SK-N-SH treated with all-trans-retinoic acid at 6 μM for 48 hours (cell line): ENCODE data around the gene ALX4.

Experiments used
- ATAC-seq: fragments of 200-7000 bp; cut with Tn5 transposase; 3 replicates; pipeline ENCODE4 v1.9.1; 2020; ENCODE audit warnings: mild to moderate bottlenecking, moderate library complexity
- ARNTL ChIP-seq: fragments of 450-650 bp; formaldehyde crosslinking; IDR thresholded peaks from 2 replicates; pipeline ENCODE4 v1.5.0; 2020; ENCODE audit warnings: low read depth, mild to moderate bottlenecking, moderate library complexity, borderline replicate concordance
- BACH2 ChIP-seq: fragments of 250-450 bp; sonication (Bioruptor Pico); IDR thresholded peaks from 2 replicates; pipeline ENCODE4 v1.9.0; 2021; ENCODE audit warnings: mild to moderate bottlenecking, borderline replicate concordance
- CSDC2 ChIP-seq: fragments of 250-450 bp; sonication (Bioruptor Pico); IDR thresholded peaks from 2 replicates; pipeline ENCODE4 v1.5.0; 2020; ENCODE audit warnings: mild to moderate bottlenecking, moderate library complexity
- ESRRG ChIP-seq: fragments of 250-450 bp; sonication (Bioruptor Pico); IDR thresholded peaks from 2 replicates; pipeline ENCODE4 v1.6.1; 2021; ENCODE audit warnings: mild to moderate bottlenecking
- GLIS3 ChIP-seq: fragments of 250-450 bp; sonication (Bioruptor Pico); IDR thresholded peaks from 2 replicates; pipeline ENCODE4 v1.5.0; 2020; ENCODE audit warnings: mild to moderate bottlenecking, moderate library complexity
- ISL1 ChIP-seq: fragments of 250-450 bp; sonication (Bioruptor Pico); IDR thresholded peaks from 2 replicates; pipeline ENCODE4 v2.1.2; 2022; ENCODE audit warnings: mild to moderate bottlenecking, moderate library complexity
- OSR1 ChIP-seq: fragments of 250-450 bp; sonication (Bioruptor Pico); IDR thresholded peaks from 2 replicates; pipeline ENCODE4 v1.8.0; 2022; ENCODE audit warnings: moderate library complexity, mild to moderate bottlenecking, inconsistent platforms
- PPARA ChIP-seq: fragments of 250-450 bp; sonication (Bioruptor Pico); IDR thresholded peaks from 2 replicates; pipeline ENCODE4 v1.5.0; 2020; ENCODE audit warnings: mild to moderate bottlenecking, borderline replicate concordance
- RARB ChIP-seq: fragments of 250-450 bp; sonication (Bioruptor Pico); IDR thresholded peaks from 2 replicates; pipeline ENCODE4 v1.8.0; 2021; ENCODE audit warnings: mild to moderate bottlenecking, moderate library complexity
- TCF4 ChIP-seq: fragments of 250-450 bp; sonication (Bioruptor Pico); IDR thresholded peaks from 2 replicates; pipeline ENCODE4 v1.8.0; 2021; ENCODE audit warnings: mild to moderate bottlenecking, moderate library complexity, borderline replicate concordance
- TOX ChIP-seq: fragments of 250-450 bp; sonication (Bioruptor Pico); IDR thresholded peaks from 2 replicates; pipeline ENCODE4 v1.8.0; 2021; ENCODE audit warnings: mild to moderate bottlenecking, moderate library complexity, borderline replicate concordance
- ZFP3 ChIP-seq: fragments of 250-450 bp; sonication (Bioruptor Pico); IDR thresholded peaks from 2 replicates; pipeline ENCODE4 v1.5.0; 2020; ENCODE audit warnings: mild to moderate bottlenecking, moderate library complexity
- ZFP30 ChIP-seq: fragments of 450-650 bp; formaldehyde crosslinking; IDR thresholded peaks from 2 replicates; pipeline ENCODE4 v1.5.0; 2022; ENCODE audit warnings: mild to moderate bottlenecking, moderate library complexity
- ZNF565 ChIP-seq: fragments of 450-650 bp; formaldehyde crosslinking; conservative IDR thresholded peaks from 2 replicates; pipeline ENCODE4 v1.5.0; 2020; ENCODE audit warnings: low read depth, mild to moderate bottlenecking, moderate library complexity
- ZNF70 ChIP-seq: fragments of 450-650 bp; formaldehyde crosslinking; IDR thresholded peaks from 2 replicates; pipeline ENCODE4 v1.5.0; 2020; ENCODE audit warnings: mild to moderate bottlenecking, moderate library complexity
- TF ChIP-seq, protein P1 (sequence below): fragments of 250-450 bp; sonication (Bioruptor Pico); IDR thresholded peaks from 2 replicates; pipeline ENCODE4 v1.5.0; 2020; ENCODE audit warnings: mild to moderate bottlenecking, moderate library complexity
- TF ChIP-seq, protein P2 (sequence below): fragments of 250-450 bp; sonication (Bioruptor Pico); IDR thresholded peaks from 2 replicates; pipeline ENCODE4 v1.5.1; 2020; ENCODE audit warnings: low read depth, mild to moderate bottlenecking, moderate library complexity
- TF ChIP-seq, protein P3 (sequence below): fragments of 250-450 bp; sonication (Bioruptor Pico); IDR thresholded peaks from 2 replicates; pipeline ENCODE4 v1.8.0; 2020; ENCODE audit warnings: mild to moderate bottlenecking, moderate library complexity, borderline replicate concordance
- TF ChIP-seq, protein P4 (sequence below): fragments of 250-450 bp; sonication (Bioruptor Pico); IDR thresholded peaks from 2 replicates; pipeline ENCODE4 v1.5.1; 2021; ENCODE audit warnings: mild to moderate bottlenecking, moderate library complexity
- TF ChIP-seq, protein P5 (sequence below): fragments of 250-450 bp; sonication (Bioruptor Pico); IDR thresholded peaks from 2 replicates; pipeline ENCODE4 v1.8.0; 2021; ENCODE audit warnings: low read depth, mild to moderate bottlenecking, moderate library complexity, borderline replicate concordance

Gene ALX4

DNA sequence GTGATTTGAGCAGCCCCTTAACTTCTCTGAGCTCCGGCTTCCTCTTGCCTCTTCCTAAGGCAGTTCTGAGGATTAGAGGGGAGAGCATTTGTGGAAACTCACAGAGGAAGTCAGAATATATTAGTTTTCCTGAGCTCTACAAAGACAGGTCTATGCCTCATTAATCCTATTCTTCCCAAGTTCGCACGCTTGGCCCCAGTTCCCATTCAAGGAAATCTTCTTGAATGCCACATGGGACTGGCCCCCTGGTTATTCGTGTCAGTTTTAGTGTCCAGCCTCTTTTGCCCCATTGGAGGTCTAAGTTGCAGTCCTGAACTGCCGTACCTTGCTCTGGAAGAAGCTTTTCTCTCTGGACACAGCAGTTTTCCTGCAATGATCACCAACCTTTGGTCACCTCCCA is 37.6 kb upstream of the ALX4 start:
- ATAC-seq = no peak
- TF ChIP-seq TOX (CRISPR knock-in tag) (no peak), ZFP30 (CRISPR knock-in tag) (no peak), ZNF70 (no peak), ESRRG (CRISPR knock-in tag) (no peak), OSR1 (CRISPR knock-in tag) (no peak), GLIS3 (no peak), ARNTL (CRISPR knock-in tag) (no peak), ZNF565 (CRISPR knock-in tag) (no peak), TCF4 (CRISPR knock-in tag) (no peak), BACH2 (no peak), RARB (CRISPR knock-in tag) (no peak), PPARA (no peak), ISL1 (CRISPR knock-in tag) (no peak)
- TF ChIP-seq, protein P1, sequence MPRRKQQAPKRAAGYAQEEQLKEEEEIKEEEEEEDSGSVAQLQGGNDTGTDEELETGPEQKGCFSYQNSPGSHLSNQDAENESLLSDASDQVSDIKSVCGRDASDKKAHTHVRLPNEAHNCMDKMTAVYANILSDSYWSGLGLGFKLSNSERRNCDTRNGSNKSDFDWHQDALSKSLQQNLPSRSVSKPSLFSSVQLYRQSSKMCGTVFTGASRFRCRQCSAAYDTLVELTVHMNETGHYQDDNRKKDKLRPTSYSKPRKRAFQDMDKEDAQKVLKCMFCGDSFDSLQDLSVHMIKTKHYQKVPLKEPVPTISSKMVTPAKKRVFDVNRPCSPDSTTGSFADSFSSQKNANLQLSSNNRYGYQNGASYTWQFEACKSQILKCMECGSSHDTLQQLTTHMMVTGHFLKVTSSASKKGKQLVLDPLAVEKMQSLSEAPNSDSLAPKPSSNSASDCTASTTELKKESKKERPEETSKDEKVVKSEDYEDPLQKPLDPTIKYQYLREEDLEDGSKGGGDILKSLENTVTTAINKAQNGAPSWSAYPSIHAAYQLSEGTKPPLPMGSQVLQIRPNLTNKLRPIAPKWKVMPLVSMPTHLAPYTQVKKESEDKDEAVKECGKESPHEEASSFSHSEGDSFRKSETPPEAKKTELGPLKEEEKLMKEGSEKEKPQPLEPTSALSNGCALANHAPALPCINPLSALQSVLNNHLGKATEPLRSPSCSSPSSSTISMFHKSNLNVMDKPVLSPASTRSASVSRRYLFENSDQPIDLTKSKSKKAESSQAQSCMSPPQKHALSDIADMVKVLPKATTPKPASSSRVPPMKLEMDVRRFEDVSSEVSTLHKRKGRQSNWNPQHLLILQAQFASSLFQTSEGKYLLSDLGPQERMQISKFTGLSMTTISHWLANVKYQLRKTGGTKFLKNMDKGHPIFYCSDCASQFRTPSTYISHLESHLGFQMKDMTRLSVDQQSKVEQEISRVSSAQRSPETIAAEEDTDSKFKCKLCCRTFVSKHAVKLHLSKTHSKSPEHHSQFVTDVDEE (CRISPR knock-in tag) = no peak
- TF ChIP-seq, protein P2, sequence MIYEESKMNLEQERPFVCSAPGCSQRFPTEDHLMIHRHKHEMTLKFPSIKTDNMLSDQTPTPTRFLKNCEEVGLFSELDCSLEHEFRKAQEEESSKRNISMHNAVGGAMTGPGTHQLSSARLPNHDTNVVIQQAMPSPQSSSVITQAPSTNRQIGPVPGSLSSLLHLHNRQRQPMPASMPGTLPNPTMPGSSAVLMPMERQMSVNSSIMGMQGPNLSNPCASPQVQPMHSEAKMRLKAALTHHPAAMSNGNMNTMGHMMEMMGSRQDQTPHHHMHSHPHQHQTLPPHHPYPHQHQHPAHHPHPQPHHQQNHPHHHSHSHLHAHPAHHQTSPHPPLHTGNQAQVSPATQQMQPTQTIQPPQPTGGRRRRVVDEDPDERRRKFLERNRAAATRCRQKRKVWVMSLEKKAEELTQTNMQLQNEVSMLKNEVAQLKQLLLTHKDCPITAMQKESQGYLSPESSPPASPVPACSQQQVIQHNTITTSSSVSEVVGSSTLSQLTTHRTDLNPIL (CRISPR knock-in tag) = no peak
- TF ChIP-seq, protein P3, sequence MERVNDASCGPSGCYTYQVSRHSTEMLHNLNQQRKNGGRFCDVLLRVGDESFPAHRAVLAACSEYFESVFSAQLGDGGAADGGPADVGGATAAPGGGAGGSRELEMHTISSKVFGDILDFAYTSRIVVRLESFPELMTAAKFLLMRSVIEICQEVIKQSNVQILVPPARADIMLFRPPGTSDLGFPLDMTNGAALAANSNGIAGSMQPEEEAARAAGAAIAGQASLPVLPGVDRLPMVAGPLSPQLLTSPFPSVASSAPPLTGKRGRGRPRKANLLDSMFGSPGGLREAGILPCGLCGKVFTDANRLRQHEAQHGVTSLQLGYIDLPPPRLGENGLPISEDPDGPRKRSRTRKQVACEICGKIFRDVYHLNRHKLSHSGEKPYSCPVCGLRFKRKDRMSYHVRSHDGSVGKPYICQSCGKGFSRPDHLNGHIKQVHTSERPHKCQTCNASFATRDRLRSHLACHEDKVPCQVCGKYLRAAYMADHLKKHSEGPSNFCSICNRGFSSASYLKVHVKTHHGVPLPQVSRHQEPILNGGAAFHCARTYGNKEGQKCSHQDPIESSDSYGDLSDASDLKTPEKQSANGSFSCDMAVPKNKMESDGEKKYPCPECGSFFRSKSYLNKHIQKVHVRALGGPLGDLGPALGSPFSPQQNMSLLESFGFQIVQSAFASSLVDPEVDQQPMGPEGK (CRISPR knock-in tag) = no peak
- TF ChIP-seq, protein P4, sequence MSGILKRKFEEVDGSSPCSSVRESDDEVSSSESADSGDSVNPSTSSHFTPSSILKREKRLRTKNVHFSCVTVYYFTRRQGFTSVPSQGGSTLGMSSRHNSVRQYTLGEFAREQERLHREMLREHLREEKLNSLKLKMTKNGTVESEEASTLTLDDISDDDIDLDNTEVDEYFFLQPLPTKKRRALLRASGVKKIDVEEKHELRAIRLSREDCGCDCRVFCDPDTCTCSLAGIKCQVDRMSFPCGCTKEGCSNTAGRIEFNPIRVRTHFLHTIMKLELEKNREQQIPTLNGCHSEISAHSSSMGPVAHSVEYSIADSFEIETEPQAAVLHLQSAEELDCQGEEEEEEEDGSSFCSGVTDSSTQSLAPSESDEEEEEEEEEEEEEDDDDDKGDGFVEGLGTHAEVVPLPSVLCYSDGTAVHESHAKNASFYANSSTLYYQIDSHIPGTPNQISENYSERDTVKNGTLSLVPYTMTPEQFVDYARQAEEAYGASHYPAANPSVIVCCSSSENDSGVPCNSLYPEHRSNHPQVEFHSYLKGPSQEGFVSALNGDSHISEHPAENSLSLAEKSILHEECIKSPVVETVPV (CRISPR knock-in tag) = no peak

DNA sequence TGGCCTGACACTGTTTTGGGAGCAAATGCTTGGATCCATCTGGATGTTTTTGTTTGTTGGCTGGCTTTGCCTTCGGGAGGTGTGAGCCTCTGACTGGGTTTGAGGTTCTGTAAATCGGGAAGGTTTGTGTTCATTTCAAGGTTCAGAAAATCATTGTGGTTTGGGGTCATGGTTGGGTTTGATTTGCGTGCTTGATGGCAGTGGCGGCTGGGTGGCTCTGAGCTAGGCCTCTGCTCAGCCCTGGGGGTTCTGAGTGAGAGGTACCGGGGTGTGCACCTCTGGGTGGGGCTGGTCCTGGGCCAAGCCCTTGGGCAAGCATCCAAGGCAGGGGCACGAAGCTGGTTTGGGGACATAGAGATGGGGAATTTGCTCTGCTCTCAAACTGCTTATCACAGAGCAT is 37.0 kb upstream of the ALX4 start:
- TF ChIP-seq, protein P5, sequence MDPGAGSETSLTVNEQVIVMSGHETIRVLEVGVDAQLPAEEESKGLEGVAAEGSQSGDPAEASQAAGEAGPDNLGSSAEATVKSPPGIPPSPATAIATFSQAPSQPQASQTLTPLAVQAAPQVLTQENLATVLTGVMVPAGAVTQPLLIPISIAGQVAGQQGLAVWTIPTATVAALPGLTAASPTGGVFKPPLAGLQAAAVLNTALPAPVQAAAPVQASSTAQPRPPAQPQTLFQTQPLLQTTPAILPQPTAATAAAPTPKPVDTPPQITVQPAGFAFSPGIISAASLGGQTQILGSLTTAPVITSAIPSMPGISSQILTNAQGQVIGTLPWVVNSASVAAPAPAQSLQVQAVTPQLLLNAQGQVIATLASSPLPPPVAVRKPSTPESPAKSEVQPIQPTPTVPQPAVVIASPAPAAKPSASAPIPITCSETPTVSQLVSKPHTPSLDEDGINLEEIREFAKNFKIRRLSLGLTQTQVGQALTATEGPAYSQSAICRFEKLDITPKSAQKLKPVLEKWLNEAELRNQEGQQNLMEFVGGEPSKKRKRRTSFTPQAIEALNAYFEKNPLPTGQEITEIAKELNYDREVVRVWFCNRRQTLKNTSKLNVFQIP (CRISPR knock-in tag) = no peak
- TF ChIP-seq ZFP3 (CRISPR knock-in tag) (no peak), CSDC2 (CRISPR knock-in tag) (no peak), OSR1 (CRISPR knock-in tag) (no peak), ZFP30 (CRISPR knock-in tag) (no peak), ARNTL (CRISPR knock-in tag) (no peak)
- TF ChIP-seq, protein P3 (CRISPR knock-in tag) = no peak
- TF ChIP-seq, protein P4 (CRISPR knock-in tag) = no peak
- ATAC-seq = no peak
